ENCODE results near the gene NTNG2.

Gene NTNG2

DNA sequence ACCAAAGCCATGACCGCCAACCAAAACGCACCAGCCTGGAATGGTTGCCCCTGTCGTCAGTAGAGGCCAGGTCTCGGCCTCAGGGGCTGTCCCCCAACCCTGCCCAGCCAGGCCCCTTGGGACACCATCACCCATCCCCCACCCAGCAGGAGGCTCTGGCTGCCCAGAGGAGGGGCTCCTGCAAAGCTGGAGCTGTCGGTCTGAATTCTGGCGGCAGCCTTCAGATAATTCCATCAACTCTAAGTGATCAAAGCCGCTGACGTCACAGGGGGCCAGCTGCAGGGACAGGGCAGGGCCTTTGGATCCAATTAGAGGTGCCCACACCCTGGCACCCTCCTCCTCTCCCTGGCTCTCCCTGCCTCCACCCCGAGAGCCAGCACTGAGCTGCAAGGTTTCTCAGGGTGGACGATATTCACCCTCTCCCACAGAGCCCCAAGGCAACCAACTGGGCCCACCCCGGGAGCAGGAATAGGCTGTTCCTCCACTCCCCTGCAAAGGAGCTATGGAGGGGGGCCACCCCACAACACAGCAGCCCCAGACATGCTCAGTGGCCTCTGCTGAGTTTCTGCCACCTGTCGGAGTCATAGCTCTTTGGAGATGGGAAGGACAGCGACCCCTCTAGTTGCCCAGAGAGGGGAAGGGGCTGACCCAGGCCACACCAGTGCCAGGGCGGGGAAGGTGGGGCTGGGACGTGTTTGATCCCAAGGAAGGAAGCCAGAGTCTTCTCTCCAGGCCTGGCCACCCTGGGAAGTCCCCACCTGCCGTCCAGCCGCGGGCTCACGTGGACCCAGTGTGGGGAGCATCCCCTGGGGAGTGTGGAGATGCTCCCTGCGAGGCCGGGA is 78.4 kb downstream of the NTNG2 start:
- Histone ChIP-seq H3K79me2 (ENCODE audit: insufficient read depth, low read length) (no peaks in the 10 kb centered on the region), H3K36me3 (ENCODE audit: low read length) (no peaks in the 10 kb centered on the region), H3K4me3 (ENCODE audit: insufficient read depth, low read length, poor library complexity, severe bottlenecking) (no peak overlapping the region), H3K9ac (ENCODE audit: low read length) (no peak overlapping the region), H3K27ac (ENCODE audit: low read depth, low read length) (no peak overlapping the region), H4K20me1 (ENCODE audit: low read depth, low read length) (no peaks in the 10 kb centered on the region), H3K9me3 (ENCODE audit: insufficient read depth, low read length) (no peaks in the 10 kb centered on the region), H3K9me2 (replicated peaks; ENCODE audit: insufficient read depth, low read length) (no peaks in the 10 kb centered on the region), H3K27me3 (ENCODE audit: low read length) (no peaks in the 10 kb centered on the region), H3F3A (ENCODE audit: insufficient read depth) (no peaks in the 10 kb centered on the region), H3K4me2 (ENCODE audit: low read depth, low read length, poor library complexity, severe bottlenecking) (no peak overlapping the region), H2AFZ (ENCODE audit: low read depth, low read length, severe bottlenecking) (no peak overlapping the region)
- TF ChIP-seq, protein P1, sequence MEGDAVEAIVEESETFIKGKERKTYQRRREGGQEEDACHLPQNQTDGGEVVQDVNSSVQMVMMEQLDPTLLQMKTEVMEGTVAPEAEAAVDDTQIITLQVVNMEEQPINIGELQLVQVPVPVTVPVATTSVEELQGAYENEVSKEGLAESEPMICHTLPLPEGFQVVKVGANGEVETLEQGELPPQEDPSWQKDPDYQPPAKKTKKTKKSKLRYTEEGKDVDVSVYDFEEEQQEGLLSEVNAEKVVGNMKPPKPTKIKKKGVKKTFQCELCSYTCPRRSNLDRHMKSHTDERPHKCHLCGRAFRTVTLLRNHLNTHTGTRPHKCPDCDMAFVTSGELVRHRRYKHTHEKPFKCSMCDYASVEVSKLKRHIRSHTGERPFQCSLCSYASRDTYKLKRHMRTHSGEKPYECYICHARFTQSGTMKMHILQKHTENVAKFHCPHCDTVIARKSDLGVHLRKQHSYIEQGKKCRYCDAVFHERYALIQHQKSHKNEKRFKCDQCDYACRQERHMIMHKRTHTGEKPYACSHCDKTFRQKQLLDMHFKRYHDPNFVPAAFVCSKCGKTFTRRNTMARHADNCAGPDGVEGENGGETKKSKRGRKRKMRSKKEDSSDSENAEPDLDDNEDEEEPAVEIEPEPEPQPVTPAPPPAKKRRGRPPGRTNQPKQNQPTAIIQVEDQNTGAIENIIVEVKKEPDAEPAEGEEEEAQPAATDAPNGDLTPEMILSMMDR (IDR thresholded peaks at IDR 0.05; ENCODE audit: insufficient read depth, low read length, poor library complexity, severe bottlenecking) = no peak
- no peak for TF ChIP-seq EZH2phosphoT487 (conservative IDR thresholded peaks at IDR 0.05; ENCODE audit: low read length)

DNA sequence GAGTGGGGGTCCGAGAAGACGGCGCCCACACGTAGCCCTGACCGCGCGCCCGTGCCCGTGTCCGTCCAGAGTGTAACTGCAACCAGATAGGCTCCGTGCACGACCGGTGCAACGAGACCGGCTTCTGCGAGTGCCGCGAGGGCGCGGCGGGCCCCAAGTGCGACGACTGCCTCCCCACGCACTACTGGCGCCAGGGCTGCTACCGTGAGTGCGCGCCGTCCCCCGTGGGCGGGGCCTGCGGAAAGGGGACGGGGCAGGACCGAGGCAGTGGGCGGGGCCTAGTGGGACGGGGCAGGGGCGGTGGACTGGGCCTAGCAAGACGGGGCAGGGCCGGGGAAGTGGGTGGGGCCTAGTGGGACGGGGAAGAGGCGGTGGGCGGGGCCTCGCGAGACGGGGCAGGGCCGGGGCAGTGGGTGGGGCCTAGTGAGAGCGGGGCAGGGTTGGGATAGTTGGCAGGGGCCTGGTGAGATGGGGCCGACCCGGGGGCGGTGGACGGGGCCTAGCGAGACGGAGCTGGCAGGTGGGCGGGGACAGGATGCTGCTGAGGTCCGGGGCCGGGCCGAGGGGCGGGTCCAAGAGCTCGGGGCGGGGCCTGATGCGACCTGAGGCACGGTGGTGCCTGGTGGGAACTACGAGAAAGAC is 79.1 kb downstream of the NTNG2 start:
- Histone ChIP-seq H3K9me3 (ENCODE audit: insufficient read depth, low read length) (no peaks in the 10 kb centered on the region), H3K4me2 (ENCODE audit: low read depth, low read length, poor library complexity, severe bottlenecking) (peak overlapping the region; percentile 57), H3K27ac (ENCODE audit: low read depth, low read length) (no peak overlapping the region), H4K20me1 (ENCODE audit: low read depth, low read length) (no peaks in the 10 kb centered on the region), H3K9me2 (replicated peaks; ENCODE audit: insufficient read depth, low read length) (no peaks in the 10 kb centered on the region), H3K9ac (ENCODE audit: low read length) (peak overlapping the region; percentile 47), H3F3A (ENCODE audit: insufficient read depth) (no peaks in the 10 kb centered on the region), H3K79me2 (ENCODE audit: insufficient read depth, low read length) (no peaks in the 10 kb centered on the region), H2AFZ (ENCODE audit: low read depth, low read length, severe bottlenecking) (peak overlapping the region; percentile 45), H3K27me3 (ENCODE audit: low read length) (no peaks in the 10 kb centered on the region), H3K4me3 (ENCODE audit: insufficient read depth, low read length, poor library complexity, severe bottlenecking) (peak overlapping the region; percentile 53), H3K36me3 (ENCODE audit: low read length) (no peaks in the 10 kb centered on the region)
- no peak for TF ChIP-seq EZH2phosphoT487 (conservative IDR thresholded peaks at IDR 0.05; ENCODE audit: low read length)
- TF ChIP-seq, protein P1 (IDR thresholded peaks at IDR 0.05; ENCODE audit: insufficient read depth, low read length, poor library complexity, severe bottlenecking) = no peak

DNA sequence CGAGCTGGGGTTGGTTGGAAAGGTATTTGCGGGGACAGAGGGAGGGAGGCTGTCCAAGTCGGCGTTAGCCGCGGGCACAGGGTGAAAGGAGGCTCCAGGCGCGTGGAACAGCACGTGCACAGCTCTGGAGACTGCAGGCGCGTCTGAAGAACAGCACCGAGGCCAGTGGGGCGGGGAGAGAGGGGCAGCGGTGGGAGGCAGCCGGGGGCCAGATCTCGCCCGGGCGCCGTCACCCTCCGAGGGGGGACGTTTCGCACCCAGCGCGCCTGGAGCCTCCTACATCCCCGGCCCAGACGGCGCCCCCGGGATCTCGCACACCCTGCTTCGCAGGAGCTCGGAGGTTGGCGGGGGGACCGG is 79.6 kb downstream of the NTNG2 start:
- Histone ChIP-seq H4K20me1 (ENCODE audit: low read depth, low read length) (no peaks in the 10 kb centered on the region), H3K79me2 (ENCODE audit: insufficient read depth, low read length) (no peaks in the 10 kb centered on the region), H3K36me3 (ENCODE audit: low read length) (no peaks in the 10 kb centered on the region), H2AFZ (ENCODE audit: low read depth, low read length, severe bottlenecking) (peak overlapping the region; percentile 45), H3K9me3 (ENCODE audit: insufficient read depth, low read length) (no peaks in the 10 kb centered on the region), H3K4me2 (ENCODE audit: low read depth, low read length, poor library complexity, severe bottlenecking) (peak overlapping the region; percentile 57), H3F3A (ENCODE audit: insufficient read depth) (no peaks in the 10 kb centered on the region), H3K4me3 (ENCODE audit: insufficient read depth, low read length, poor library complexity, severe bottlenecking) (peak overlapping the region; percentile 53), H3K9me2 (replicated peaks; ENCODE audit: insufficient read depth, low read length) (no peaks in the 10 kb centered on the region), H3K27me3 (ENCODE audit: low read length) (no peaks in the 10 kb centered on the region), H3K9ac (ENCODE audit: low read length) (peak overlapping the region; percentile 47), H3K27ac (ENCODE audit: low read depth, low read length) (no peak overlapping the region)
- TF ChIP-seq, protein P1 (IDR thresholded peaks at IDR 0.05; ENCODE audit: insufficient read depth, low read length, poor library complexity, severe bottlenecking) = no peak
- no peak for TF ChIP-seq EZH2phosphoT487 (conservative IDR thresholded peaks at IDR 0.05; ENCODE audit: low read length)

All from SU-DHL-6 (cell line).